ENCODE data around the gene KLHL6. TPM values are rescaled to one million over a fixed set of nuclear protein-coding genes. Genes with fewer than 3 reads are reported as not detected.
A peak's percentile ranks its signal among the peaks of the same experiment; 100 is the strongest.

Gene KLHL6
- total RNA-seq, 2 experiments from 2014 or later: 23.9 to 24.2 TPM

GRCh38 chr3:183540501-183541234 is 14.8 kb downstream of the KLHL6 start:
- no peak for TF ChIP-seq CTCF (IDR thresholded peaks at IDR 0.05)
- Histone ChIP-seq H3K27ac (ENCODE audit: low read depth in 1 of 2, low read length in 2 of 2) (no peak overlapping the region), H3K4me1 (ENCODE audit: insufficient read depth, low read length) (peaks cover 89% of the 10 kb centered on the region), H3K4me3 (ENCODE audit: low read length) (no peak overlapping the region), H3K36me3 (ENCODE audit: insufficient read depth, low read length) (peaks cover 18% of the 10 kb centered on the region), H3K9me3 (ENCODE audit: control insufficient read depth in 1 of 2, insufficient read depth in 1 of 2, low read length in 2 of 2) (no peaks in the 10 kb centered on the region), H3K27me3 (ENCODE audit: control insufficient read depth in 1 of 2, insufficient read depth in 2 of 2, low read length in 2 of 2) (no peaks in the 10 kb centered on the region)
- ChIA-PET POLR2A (interaction anchor here (1.5 kb wide), 1 partner anchor 10 kb away, joined by 5 read pairs; no protein-coding TSS in a partner anchor), CTCF (interaction anchor here (1.0 to 1.2 kb wide), 2 partner anchors 10 to 25 kb away, joined by 3 read pairs; no protein-coding TSS in a partner anchor)
- H3K36me3 Mint-ChIP-seq (ENCODE audit: low read depth): peaks cover 49% of the 10 kb centered on the region
- intact Hi-C loops (cut with DNase I, micrococcal nuclease): no loop called here
- no peak for ATAC-seq (ENCODE audit: poor library complexity)
- H3K9me3 Mint-ChIP-seq: no peaks in the 10 kb centered on the region
- H3K27me3 Mint-ChIP-seq: no peaks in the 10 kb centered on the region
- peak in 2 of 14 experiments; percentile 32 to 44 for DNase-seq
- H3K4me3 Mint-ChIP-seq: peak overlapping the region; percentile 4
- H3K4me1 Mint-ChIP-seq (ENCODE audit: low read depth): peaks cover 95% of the 10 kb centered on the region
- peak overlapping the region; percentile 84 for H3K27ac Mint-ChIP-seq

- no peak overlapping the region for H3K4me3 ChIP-seq (ENCODE audit: low read length)
- no peaks in the 10 kb centered on the region for H3K9me3 ChIP-seq (ENCODE audit: control insufficient read depth in 1 of 2, insufficient read depth in 1 of 2, low read length in 2 of 2)
- H3K27me3 ChIP-seq (ENCODE audit: control insufficient read depth in 1 of 2, insufficient read depth in 2 of 2, low read length in 2 of 2): no peaks in the 10 kb centered on the region
- ATAC-seq (ENCODE audit: poor library complexity): no peak
- H3K27ac Mint-ChIP-seq: peak overlapping the region; percentile 84
- intact Hi-C loops (cut with DNase I, micrococcal nuclease): no loop called here
- H3K4me1 Mint-ChIP-seq (ENCODE audit: low read depth): peaks cover 95% of the 10 kb centered on the region
- ChIA-PET CTCF (interaction anchor here (1.2 kb wide), 1 partner anchor 10 kb away, joined by 3 read pairs; no protein-coding TSS in a partner anchor), POLR2A (no interaction called here)
- H3K4me3 Mint-ChIP-seq: no peak overlapping the region
- TF ChIP-seq CTCF (IDR thresholded peaks at IDR 0.05): no peak
- no peaks in the 10 kb centered on the region for H3K27me3 Mint-ChIP-seq
- DNase-seq: no peak
- H3K4me1 ChIP-seq (ENCODE audit: insufficient read depth, low read length): peaks cover 83% of the 10 kb centered on the region
- H3K27ac ChIP-seq (ENCODE audit: low read depth in 1 of 2, low read length in 2 of 2): no peak overlapping the region
- peaks cover 9% of the 10 kb centered on the region for H3K36me3 ChIP-seq (ENCODE audit: insufficient read depth, low read length)
- peaks cover 42% of the 10 kb centered on the region for H3K36me3 Mint-ChIP-seq (ENCODE audit: low read depth)
- H3K9me3 Mint-ChIP-seq: no peaks in the 10 kb centered on the region
Measured at GRCh38 chr3:183539811-183540210, 15.7 kb downstream of the KLHL6 start.

GRCh38 chr3:183538486-183538885 is 17.0 kb downstream of the KLHL6 start:
- Histone ChIP-seq H3K27me3 (ENCODE audit: control insufficient read depth in 1 of 2, insufficient read depth in 2 of 2, low read length in 2 of 2) (no peaks in the 10 kb centered on the region), H3K4me1 (ENCODE audit: insufficient read depth, low read length) (peaks cover 80% of the 10 kb centered on the region), H3K36me3 (ENCODE audit: insufficient read depth, low read length) (peaks cover 9% of the 10 kb centered on the region), H3K4me3 (ENCODE audit: low read length) (no peak overlapping the region), H3K9me3 (ENCODE audit: control insufficient read depth in 1 of 2, insufficient read depth in 1 of 2, low read length in 2 of 2) (no peaks in the 10 kb centered on the region), H3K27ac (ENCODE audit: low read depth in 1 of 2, low read length in 2 of 2) (no peak overlapping the region)
- ChIA-PET POLR2A (interaction anchor here (1.1 to 2.0 kb wide), 2 partner anchors 10 to 20 kb away, joined by 4 read pairs; no protein-coding TSS in a partner anchor), CTCF (no interaction called here)
- Mint-ChIP-seq H3K36me3 (ENCODE audit: low read depth) (peaks cover 40% of the 10 kb centered on the region), H3K27ac (peak overlapping the region; percentile 21), H3K4me3 (no peak overlapping the region), H3K9me3 (no peaks in the 10 kb centered on the region), H3K27me3 (no peaks in the 10 kb centered on the region), H3K4me1 (ENCODE audit: low read depth) (peaks cover 88% of the 10 kb centered on the region)
- DNase-seq (no peak), ATAC-seq (ENCODE audit: poor library complexity) (no peak)
- intact Hi-C loops (cut with DNase I, micrococcal nuclease): no loop called here
- TF ChIP-seq CTCF (IDR thresholded peaks at IDR 0.05): no peak

Data from CD4-positive, alpha-beta T cell (primary cell).